ENCODE results near the gene PDCD1. TPM values are rescaled to one million over a fixed set of nuclear protein-coding genes. Genes with fewer than 3 reads are reported as not detected.
"Not testable (repeated sequence)": the region's sequence is repeated elsewhere in the genome, so short reads cannot be mapped to it uniquely, and the experiment has no call there.

The PDCD1 gene
- total RNA-seq, 2 donors from 2014 or later: 0.21 to 0.35 TPM

GRCh38 chr2:241821460-241822263 is 37.0 kb downstream of the PDCD1 start:
- Histone ChIP-seq H3K27ac (no peak overlapping the region), H3K4me3 (no peak overlapping the region), H3K9me3 (no peaks in the 10 kb centered on the region), H3K9ac (ENCODE audit: low read depth in 2 of 2, low read length in 2 of 2) (no peak overlapping the region), H3K27me3 (no peaks in the 10 kb centered on the region), H3K4me1 (peaks cover 4% of the 10 kb centered on the region), H3K36me3 (no peaks in the 10 kb centered on the region)
- no peak for TF ChIP-seq CTCF (IDR thresholded peaks at IDR 0.05)
- intact Hi-C loops (cut with DNase I): no loop called here
- no peak for DNase-seq

GRCh38 chr2:241820625-241821384 is 37.9 kb downstream of the PDCD1 start:
- DNase-seq: no peak
- Histone ChIP-seq H3K27ac (no peak overlapping the region), H3K9me3 (no peaks in the 10 kb centered on the region), H3K36me3 (no peaks in the 10 kb centered on the region), H3K4me3 (no peak overlapping the region), H3K27me3 (no peaks in the 10 kb centered on the region), H3K4me1 (peaks cover 4% of the 10 kb centered on the region), H3K9ac (ENCODE audit: low read depth in 2 of 2, low read length in 2 of 2) (no peak overlapping the region)
- TF ChIP-seq CTCF (IDR thresholded peaks at IDR 0.05): no peak
- intact Hi-C loops (cut with DNase I): no loop called here

GRCh38 chr2:241819947-241820624 is 38.6 kb downstream of the PDCD1 start:
- H3K36me3 ChIP-seq; H3K27ac ChIP-seq; DNase-seq; H3K4me3 ChIP-seq; H3K4me1 ChIP-seq; H3K9me3 ChIP-seq; H3K9ac ChIP-seq (ENCODE audit: low read depth in 2 of 2, low read length in 2 of 2); H3K27me3 ChIP-seq; intact Hi-C loops (cut with DNase I): not testable (repeated sequence)

GRCh38 chr2:241818943-241819270 is 39.8 kb downstream of the PDCD1 start:
- Histone ChIP-seq H3K36me3 (no peaks in the 10 kb centered on the region), H3K9me3 (no peaks in the 10 kb centered on the region), H3K27me3 (no peaks in the 10 kb centered on the region), H3K9ac (ENCODE audit: low read depth in 2 of 2, low read length in 2 of 2) (no peak overlapping the region), H3K4me3 (no peak overlapping the region), H3K27ac (no peak overlapping the region), H3K4me1 (peaks cover 4% of the 10 kb centered on the region)
- DNase-seq: peak; percentile 41
- intact Hi-C loops (cut with DNase I): no loop called here
- TF ChIP-seq CTCF (IDR thresholded peaks at IDR 0.05): no peak

- Histone ChIP-seq H3K9me3 (no peaks in the 10 kb centered on the region), H3K4me1 (peaks cover 4% of the 10 kb centered on the region), H3K36me3 (no peaks in the 10 kb centered on the region), H3K9ac (ENCODE audit: low read depth in 2 of 2, low read length in 2 of 2) (no peak overlapping the region), H3K27ac (no peak overlapping the region), H3K27me3 (no peaks in the 10 kb centered on the region), H3K4me3 (no peak overlapping the region)
- intact Hi-C loops (cut with DNase I): no loop called here
- no peak for DNase-seq
- no peak for TF ChIP-seq CTCF (IDR thresholded peaks at IDR 0.05)
Measured at GRCh38 chr2:241818229-241818942, 40.3 kb downstream of the PDCD1 start.

GRCh38 chr2:241817821-241818215 is 40.9 kb downstream of the PDCD1 start:
- H3K27me3 ChIP-seq, H3K36me3 ChIP-seq, H3K27ac ChIP-seq: not testable (repeated sequence)

More at GRCh38 chr2:241817821-241818215, 40.9 kb downstream of the PDCD1 start:
- H3K4me1 ChIP-seq; intact Hi-C loops (cut with DNase I); H3K9me3 ChIP-seq; H3K4me3 ChIP-seq; H3K9ac ChIP-seq (ENCODE audit: low read depth in 2 of 2, low read length in 2 of 2); DNase-seq: not testable (repeated sequence)
